ENCODE data around the gene PPP1R7. TPM values are rescaled to one million over a fixed set of nuclear protein-coding genes. Genes with fewer than 3 reads are reported as not detected.

The PPP1R7 gene
- total RNA-seq, 4 donors from 2014 or later, result 69.1 to 87.2 (median 73.7) TPM

- Histone ChIP-seq H3K36me3 (peaks cover 24 to 81% (median 53%) of the 10 kb centered on the region in 4 donors), H3K4me3 (no peak overlapping the region), H3K9me3 (no peaks in the 10 kb centered on the region), H3K27ac (replicated peaks in 1 of 4) (no peak overlapping the region), H3K27me3 (no peaks in the 10 kb centered on the region), H3K4me1 (peaks cover 12 to 19% (median 18%) of the 10 kb centered on the region in 4 donors)
- no peak for TF ChIP-seq EP300 (IDR thresholded peaks at IDR 0.05)
- no peak for TF ChIP-seq POLR2A (IDR thresholded peaks at IDR 0.05; ENCODE audit: low read depth)
- TF ChIP-seq POLR2AphosphoS5 (IDR thresholded peaks at IDR 0.05), result no peak
- TF ChIP-seq CTCF (IDR thresholded peaks at IDR 0.05), result no peak
- WGBS, result 97% methylated on average over 9 of the region's 9 CpGs
- intact Hi-C loops (cut with DNase I), result no loop called here
- no peak for DNase-seq (ENCODE audit: extremely low spot score)
These were observed 7.7 kb downstream of the PPP1R7 start for GRCh38 chr2:241157841-241158545.

- WGBS, result 94% methylated on average over 8 of the region's 8 CpGs
These were observed 8.3 kb downstream of the PPP1R7 start for GRCh38 chr2:241158546-241158900.

GRCh38 chr2:241159116-241159515, 8.8 kb downstream of the PPP1R7 start:
- H3K27me3 ChIP-seq, result no peaks in the 10 kb centered on the region
- no peaks in the 10 kb centered on the region for H3K9me3 ChIP-seq
- DNase-seq (ENCODE audit: extremely low spot score), result no peak
- peaks cover 32 to 82% (median 57%) of the 10 kb centered on the region in 4 donors for H3K36me3 ChIP-seq
- TF ChIP-seq POLR2A (IDR thresholded peaks at IDR 0.05; ENCODE audit: low read depth), result no peak
- no peak for TF ChIP-seq CTCF (IDR thresholded peaks at IDR 0.05)
- TF ChIP-seq POLR2AphosphoS5 (IDR thresholded peaks at IDR 0.05), result no peak
- no peak for TF ChIP-seq EP300 (IDR thresholded peaks at IDR 0.05)
- no peak overlapping the region for H3K4me3 ChIP-seq
- peaks cover 12 to 20% (median 19%) of the 10 kb centered on the region in 4 donors for H3K4me1 ChIP-seq
- intact Hi-C loops (cut with DNase I), result no loop called here
- WGBS, result 96% methylated on average over 5 of the region's 5 CpGs
- H3K27ac ChIP-seq (replicated peaks in 1 of 4), result no peak overlapping the region

More at GRCh38 chr2:241158546-241158900, 8.3 kb downstream of the PPP1R7 start:
- intact Hi-C loops (cut with DNase I), result no loop called here
- no peak overlapping the region for H3K4me3 ChIP-seq
- no peak overlapping the region for H3K27ac ChIP-seq (replicated peaks in 1 of 4)
- TF ChIP-seq EP300 (IDR thresholded peaks at IDR 0.05), result no peak
- no peak for TF ChIP-seq POLR2A (IDR thresholded peaks at IDR 0.05; ENCODE audit: low read depth)
- no peak for TF ChIP-seq CTCF (IDR thresholded peaks at IDR 0.05)
- TF ChIP-seq POLR2AphosphoS5 (IDR thresholded peaks at IDR 0.05), result no peak
- peaks cover 12 to 20% (median 19%) of the 10 kb centered on the region in 4 donors for H3K4me1 ChIP-seq
- DNase-seq (ENCODE audit: extremely low spot score), result no peak
- H3K36me3 ChIP-seq, result peaks cover 28 to 82% (median 55%) of the 10 kb centered on the region in 4 donors
- H3K9me3 ChIP-seq, result no peaks in the 10 kb centered on the region
- H3K27me3 ChIP-seq, result no peaks in the 10 kb centered on the region

DNA sequence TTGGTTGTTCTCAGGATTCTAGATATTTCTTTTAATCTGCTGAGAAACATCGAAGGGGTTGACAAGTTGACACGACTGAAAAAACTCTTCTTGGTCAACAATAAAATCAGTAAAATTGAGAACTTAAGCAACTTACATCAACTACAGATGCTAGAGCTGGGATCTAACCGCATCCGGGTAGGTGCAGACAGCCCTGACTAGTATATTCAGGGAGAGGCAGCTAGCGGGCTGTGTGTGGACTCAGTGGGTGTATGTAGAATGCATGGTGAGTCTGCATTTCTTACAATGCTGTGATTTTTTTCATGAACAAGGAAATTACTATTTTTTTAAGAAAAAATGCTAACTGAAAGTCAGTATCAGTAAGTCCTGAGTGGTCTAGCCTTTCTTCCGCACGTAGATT, 10.1 kb downstream of the PPP1R7 start:
- Histone ChIP-seq H3K36me3 (peaks cover 37 to 82% (median 59%) of the 10 kb centered on the region in 4 donors), H3K9me3 (no peaks in the 10 kb centered on the region), H3K4me3 (no peak overlapping the region), H3K27me3 (no peaks in the 10 kb centered on the region), H3K4me1 (peaks cover 12 to 20% (median 19%) of the 10 kb centered on the region in 4 donors), H3K27ac (replicated peaks in 1 of 4) (peak overlapping the region in 1 of 4 donors; percentile 85)
- no peak for DNase-seq (ENCODE audit: extremely low spot score)
- TF ChIP-seq EP300 (IDR thresholded peaks at IDR 0.05) (no peak), POLR2AphosphoS5 (IDR thresholded peaks at IDR 0.05) (no peak), CTCF (IDR thresholded peaks at IDR 0.05) (no peak), POLR2A (IDR thresholded peaks at IDR 0.05; ENCODE audit: low read depth) (no peak)
- 97% methylated on average over 7 of the region's 7 CpGs for WGBS
- intact Hi-C loops (cut with DNase I), result no loop called here

Measured in esophagus muscularis mucosa (tissue), 4 donors.